Embryonic facial prominence (tissue), 1 donor: ENCODE data around the gene RNF25.
A peak's percentile ranks its signal among the peaks of the same experiment; 100 is the strongest.

Experiments used
- DNase-seq: peaks from one replicate; pipeline ENCODE4 v3.0.0-alpha.2; 2016; ENCODE audit errors: extremely low spot score

Gene RNF25

GRCh38 chr2:218671654-218672566 lies at the start of gene RNF25, which contains the start of gene STK36:
TSS of gene RNF25 (minus strand) at chr2:218672002. CDS start at chr2:218671970, 32 bp downstream.
TSS of gene STK36 (plus strand) at chr2:218672086. CDS start at chr2:218672830, 744 bp downstream.
- peak; percentile 91 for DNase-seq

DNA sequence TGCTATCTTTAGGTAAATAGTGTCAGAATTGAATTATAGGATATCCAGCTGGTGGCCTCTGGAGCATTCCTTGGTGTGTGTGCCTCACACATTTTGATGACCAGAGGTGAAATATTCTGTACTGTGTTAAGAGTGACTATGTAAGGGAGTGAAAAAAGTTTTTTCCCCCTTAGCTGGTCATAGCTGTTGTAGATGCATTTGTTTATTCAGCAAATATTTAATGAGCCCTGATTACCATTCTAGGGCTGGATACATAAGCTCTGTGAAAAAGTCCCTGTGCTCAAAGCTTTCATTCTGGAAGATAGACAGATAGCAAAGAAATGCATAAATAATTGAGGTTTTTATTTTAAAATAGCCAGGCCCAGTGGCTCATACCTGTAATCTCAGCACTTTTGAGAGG lies 49.7 kb upstream of the RNF25 start:
- DNase-seq = no peak

DNA sequence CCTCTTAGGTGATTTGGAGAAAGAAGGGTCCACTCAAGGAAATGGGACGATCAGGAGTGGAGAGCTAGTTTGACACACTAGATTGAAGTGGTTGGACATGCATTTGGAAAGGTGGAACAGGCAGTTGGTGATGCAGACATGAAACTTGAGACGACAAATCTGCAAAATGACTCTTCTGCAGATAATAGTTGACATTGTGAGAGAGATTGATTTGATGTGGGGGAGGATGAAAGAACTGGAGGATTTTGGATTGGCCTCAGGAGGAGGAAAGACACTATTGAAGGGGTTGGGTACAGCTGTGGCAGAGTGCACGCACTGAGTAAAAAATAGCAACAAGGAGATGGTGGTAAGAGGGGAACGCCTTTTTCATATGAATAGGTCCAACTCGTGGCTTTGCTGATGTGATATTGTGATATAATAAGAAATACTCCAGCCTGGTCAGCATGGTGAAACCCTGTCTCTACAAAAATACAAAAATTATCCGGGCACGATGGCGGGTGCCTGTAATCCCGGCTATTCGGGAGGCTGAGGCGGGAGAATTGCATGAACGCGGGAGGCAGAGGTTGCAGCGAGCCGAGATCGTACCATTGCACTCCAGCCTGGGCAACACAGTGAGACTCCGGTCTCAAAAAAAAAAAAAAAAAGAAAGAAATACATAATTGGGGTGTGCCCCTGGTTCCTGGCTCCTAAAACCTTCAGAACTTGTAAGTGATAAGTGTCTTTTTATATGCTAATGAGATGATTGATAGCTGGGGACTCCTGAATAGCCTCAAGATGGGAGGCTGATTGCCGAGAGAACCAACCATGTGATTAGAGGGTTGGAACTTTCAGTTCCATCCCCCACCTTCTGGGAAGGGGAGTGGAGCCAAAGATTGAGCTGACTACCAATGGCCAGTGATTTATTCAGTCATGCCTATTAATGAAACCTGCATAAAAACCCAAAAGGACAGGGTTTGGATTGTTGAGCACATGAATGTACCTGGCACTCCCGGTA lies 48.5 kb upstream of the RNF25 start:
- no peak for DNase-seq

- no peak for DNase-seq
Observed at GRCh38 chr2:218719457-218719856, 47.7 kb upstream of the RNF25 start.

GRCh38 chr2:218718058-218718457 lies 46.3 kb upstream of the RNF25 start:
- DNase-seq = no peak

DNA sequence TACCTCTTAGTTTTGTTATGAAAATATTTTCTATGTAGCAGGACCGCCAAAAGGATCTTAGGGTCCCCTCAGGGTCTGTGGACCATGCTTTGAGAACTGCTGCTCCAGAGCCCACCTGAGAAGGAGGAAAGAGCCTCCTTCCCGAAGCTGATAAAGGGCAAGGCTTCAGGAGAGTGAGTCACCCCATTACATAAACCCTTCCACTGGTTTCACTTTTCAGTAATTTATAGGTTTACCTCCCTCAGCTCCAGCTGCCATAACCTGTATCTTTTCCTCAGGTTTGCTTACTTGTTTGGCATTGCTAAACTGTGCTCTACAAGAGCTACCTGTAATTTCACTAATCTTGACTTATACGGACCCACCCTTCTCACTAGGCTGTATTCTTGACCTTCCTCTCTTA lies 45.5 kb upstream of the RNF25 start:
- no peak for DNase-seq

- no peak for DNase-seq
Observed at GRCh38 chr2:218716070-218716469, 44.3 kb upstream of the RNF25 start.

GRCh38 chr2:218713922-218714321 lies 42.1 kb upstream of the RNF25 start:
- no peak for DNase-seq

DNA sequence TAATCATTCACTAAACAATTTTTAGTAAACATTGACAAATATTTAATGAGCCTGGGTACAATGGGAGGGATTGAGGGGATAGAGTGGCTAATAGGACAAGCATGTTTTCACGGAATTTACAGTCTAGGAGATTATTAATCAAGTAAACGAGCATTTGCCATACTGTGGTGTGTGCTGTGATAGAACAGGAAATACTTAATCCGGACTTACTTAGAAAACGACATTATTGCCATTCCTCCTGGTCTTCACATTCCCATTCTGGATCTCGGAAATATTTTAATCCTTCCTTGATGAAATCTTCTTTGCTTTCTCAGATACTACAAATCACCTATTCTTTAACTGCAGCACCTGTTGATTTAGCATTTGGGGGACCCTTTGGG lies 39.7 kb upstream of the RNF25 start:
- DNase-seq = no peak

- peak; percentile 92 for DNase-seq
Observed at GRCh38 chr2:218710687-218711549, 39.1 kb upstream of the RNF25 start, which contains the start of gene TTLL4. TSS of gene TTLL4 (plus strand) at chr2:218710835. CDS start at chr2:218737677, 26,842 bp downstream.

DNA sequence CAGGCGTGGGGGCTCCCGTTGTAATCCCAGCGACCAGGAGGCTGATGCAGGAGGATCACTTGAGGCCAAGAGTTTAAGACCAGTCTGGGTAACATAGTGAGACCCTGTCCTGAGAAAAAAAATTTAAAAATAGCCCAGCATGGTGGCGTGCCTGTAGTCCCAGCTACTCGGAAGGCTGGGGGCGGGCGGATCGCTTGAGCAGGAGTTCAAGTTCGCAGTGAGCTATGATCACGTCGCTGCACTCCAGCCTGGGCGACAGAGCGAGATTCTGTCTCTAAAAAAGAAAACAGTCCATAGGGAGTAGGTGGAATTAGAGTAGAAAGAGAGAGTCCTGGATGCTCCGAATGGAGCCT lies 38.5 kb upstream of the RNF25 start:
- DNase-seq = no peak

GRCh38 chr2:218709908-218710307 lies 38.1 kb upstream of the RNF25 start:
- no peak for DNase-seq

- no peak for DNase-seq
Observed at GRCh38 chr2:218708086-218708485, 36.3 kb upstream of the RNF25 start.

GRCh38 chr2:218703341-218703740 lies 31.5 kb upstream of the RNF25 start:
- DNase-seq = no peak

- DNase-seq = no peak
Observed at GRCh38 chr2:218701806-218702205, 30.0 kb upstream of the RNF25 start.

GRCh38 chr2:218698885-218699284 lies 27.1 kb upstream of the RNF25 start:
- no peak for DNase-seq

GRCh38 chr2:218694405-218695145 lies 22.8 kb upstream of the RNF25 start:
- no peak for DNase-seq

DNA sequence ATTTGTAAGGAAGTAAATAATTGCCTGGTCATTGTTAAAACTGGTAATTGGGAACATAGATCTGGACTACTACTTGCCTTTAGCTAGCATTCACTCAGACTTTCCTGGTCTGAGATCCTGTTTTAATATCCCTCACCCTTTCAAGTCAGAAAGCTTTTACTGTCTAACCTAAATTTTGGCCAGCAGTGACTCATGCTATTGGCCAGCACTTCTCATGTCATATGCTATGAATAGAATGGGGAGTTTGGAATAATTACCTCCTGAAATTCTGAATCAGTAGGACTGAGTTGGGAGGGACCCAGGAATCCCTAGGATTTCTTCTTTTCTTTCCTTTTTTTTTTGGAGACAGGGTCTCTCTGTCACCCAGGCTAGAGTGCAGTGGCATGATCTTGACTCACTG lies 19.4 kb upstream of the RNF25 start:
- DNase-seq = no peak

DNA sequence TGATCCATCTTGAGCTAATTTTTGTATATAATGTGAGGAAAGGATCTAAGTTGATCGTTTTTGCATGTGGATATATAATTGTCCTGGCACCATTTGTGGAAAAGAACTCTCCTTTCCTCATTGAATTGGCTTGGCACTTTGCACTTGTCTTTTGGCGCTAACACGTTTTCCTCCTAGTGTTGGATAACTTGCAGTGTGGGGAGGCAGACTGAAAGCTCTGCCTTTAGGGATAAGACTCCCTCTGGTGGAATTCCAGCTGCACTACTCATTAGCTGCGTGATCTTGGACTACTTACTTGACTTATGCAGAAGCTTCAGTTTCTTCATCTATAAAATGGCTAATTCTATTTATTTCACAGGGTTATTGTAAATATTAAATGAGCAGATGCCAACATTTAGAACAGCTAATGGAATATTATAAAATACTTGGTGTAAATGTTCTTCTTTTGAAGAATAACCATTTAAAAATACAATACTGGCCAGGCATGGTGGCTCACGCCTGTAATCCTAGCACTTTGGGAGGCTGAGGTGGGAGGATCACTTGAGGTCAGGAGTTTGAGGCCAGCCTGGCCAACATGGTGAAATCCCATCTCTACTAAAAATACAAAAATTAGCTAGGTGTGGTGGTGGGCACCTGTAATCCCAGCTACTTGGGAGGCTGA lies 15.7 kb upstream of the RNF25 start:
- peak; percentile 52 for DNase-seq

GRCh38 chr2:218680061-218680460 lies 8.3 kb upstream of the RNF25 start:
- DNase-seq = no peak
